ENCODE results near the gene AP2B1. TPM values are rescaled to one million over a fixed set of nuclear protein-coding genes. Genes with fewer than 3 reads are reported as not detected.
A peak's percentile ranks its signal among the peaks of the same experiment; 100 is the strongest.

Gene AP2B1
- polyA plus RNA-seq, 1 of the 3 experiments (the other 2 are of a cell fraction), result 97.8 TPM

- 80% methylated on average over 6 of the region's 6 CpGs for WGBS (ENCODE audit: low lambda C conversion rate)
- ChIA-PET POLR2A (interaction anchor here (0.6 to 1.7 kb wide), 3 partner anchors 11 to 33 kb away, joined by 4 to 7 read pairs (median 7); partner anchors contain the start of gene TAF15), CTCF (interaction anchor here (2.3 to 31.2 kb wide), 3 partner anchors 10 to 32 kb away, joined by 11 to 809 read pairs (median 203); partner anchors contain the start of gene TAF15)
- peaks cover 1% of the 10 kb centered on the region; the same call in 1 of the 2 replicates for H3K27me3 ChIP-seq (ENCODE audit: insufficient read depth)
- H3K9ac ChIP-seq, result no peak overlapping the region
- no peaks in the 10 kb centered on the region for H3F3A ChIP-seq (replicated peaks; ENCODE audit: insufficient read depth)
- H2AFZ ChIP-seq (ENCODE audit: low read depth), result no peak overlapping the region
- no peaks in the 10 kb centered on the region for H3K9me2 ChIP-seq
- no peak for DNase-seq
- H3K79me2 ChIP-seq (ENCODE audit: insufficient read depth), result no peaks in the 10 kb centered on the region
- H3K36me3 ChIP-seq (replicated peaks in 1 of 2; ENCODE audit: control insufficient read depth in 1 of 2, insufficient read depth in 2 of 2, low read length in 1 of 2), result no peaks in the 10 kb centered on the region
- H3K4me1 ChIP-seq (ENCODE audit: control insufficient read depth in 1 of 2, insufficient read depth in 2 of 2, low read depth in 1 of 2, low read length in 1 of 2), result peaks cover 0 to 26% of the 10 kb centered on the region in 2 experiments; a peak in 1 of 4 replicates
- no peak overlapping the region for H3K4me2 ChIP-seq
- no peaks in the 10 kb centered on the region for H4K20me1 ChIP-seq (ENCODE audit: insufficient read depth)
- no peaks in the 10 kb centered on the region for H3K9me3 ChIP-seq
- no peak overlapping the region for H3K4me3 ChIP-seq (ENCODE audit: low read depth in 2 of 2, low read length in 1 of 2)
- H3K27ac ChIP-seq (ENCODE audit: low read depth in 2 of 2, low read length in 1 of 2), result peak overlapping the region in 1 of 2 experiments; percentile 80; a peak in 2 of 4 replicates
- TF ChIP-seq GABPA (IDR thresholded peaks at IDR 0.05; ENCODE audit: low read depth), result no peak
- no peak for TF ChIP-seq CHD2 (IDR thresholded peaks at IDR 0.05; ENCODE audit: low read length, partially characterized antibody)
- no peak for TF ChIP-seq GATA2 (CRISPR knock-in tag; IDR thresholded peaks at IDR 0.05)
- TF ChIP-seq, protein P1, sequence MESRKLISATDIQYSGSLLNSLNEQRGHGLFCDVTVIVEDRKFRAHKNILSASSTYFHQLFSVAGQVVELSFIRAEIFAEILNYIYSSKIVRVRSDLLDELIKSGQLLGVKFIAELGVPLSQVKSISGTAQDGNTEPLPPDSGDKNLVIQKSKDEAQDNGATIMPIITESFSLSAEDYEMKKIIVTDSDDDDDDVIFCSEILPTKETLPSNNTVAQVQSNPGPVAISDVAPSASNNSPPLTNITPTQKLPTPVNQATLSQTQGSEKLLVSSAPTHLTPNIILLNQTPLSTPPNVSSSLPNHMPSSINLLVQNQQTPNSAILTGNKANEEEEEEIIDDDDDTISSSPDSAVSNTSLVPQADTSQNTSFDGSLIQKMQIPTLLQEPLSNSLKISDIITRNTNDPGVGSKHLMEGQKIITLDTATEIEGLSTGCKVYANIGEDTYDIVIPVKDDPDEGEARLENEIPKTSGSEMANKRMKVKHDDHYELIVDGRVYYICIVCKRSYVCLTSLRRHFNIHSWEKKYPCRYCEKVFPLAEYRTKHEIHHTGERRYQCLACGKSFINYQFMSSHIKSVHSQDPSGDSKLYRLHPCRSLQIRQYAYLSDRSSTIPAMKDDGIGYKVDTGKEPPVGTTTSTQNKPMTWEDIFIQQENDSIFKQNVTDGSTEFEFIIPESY (IDR thresholded peaks at IDR 0.05; ENCODE audit: borderline replicate concordance, low read depth), result no peak
- no peak for TF ChIP-seq FOXM1 (IDR thresholded peaks at IDR 0.05; ENCODE audit: low read depth)
- no peak for TF ChIP-seq USF1 (IDR thresholded peaks at IDR 0.05; ENCODE audit: borderline replicate concordance, low read depth)
- no peak for TF ChIP-seq RAD21 (IDR thresholded peaks at IDR 0.05; ENCODE audit: low read length)
- no peak for TF ChIP-seq FOXJ3 (CRISPR knock-in tag; IDR thresholded peaks at IDR 0.05)
- TF ChIP-seq CTCF (IDR thresholded peaks at IDR 0.05), result no peak
- no peak for TF ChIP-seq NRF1 (IDR thresholded peaks at IDR 0.05; ENCODE audit: low read depth, low read length)
- no peak for TF ChIP-seq SIN3A (IDR thresholded peaks at IDR 0.05; ENCODE audit: borderline replicate concordance, low read depth, low read length)
- no peak for TF ChIP-seq MAX (IDR thresholded peaks at IDR 0.05; ENCODE audit: low read depth)
Measured at GRCh38 chr17:35775583-35775982, 188.5 kb downstream of the AP2B1 start.

Small RNAs within 50 kb of the gene (small RNA-seq; reads per million reads assigned to genes)
- gene AC004134.1 (0 reads per million in 7 experiments), gene AC015911.1 (0 reads per million in 7 experiments), gene SNORD7 (3.7 to 33.5 (median 9.3) reads per million in 7 experiments)

Other genes starting within 250 kb of the AP2B1 start
- gene SLFN11, start 213.7 kb upstream of the AP2B1 start, polyA plus RNA-seq (2012; rRNA removed), result 0.02 TPM in 2 replicates
- 5.6 and 8.0 TPM in 2 replicates for gene SLFN12, start 154.8 kb upstream of the AP2B1 start, polyA plus RNA-seq (2012; rRNA removed)
- gene SLFN13, start 138.6 kb upstream of the AP2B1 start, polyA plus RNA-seq (2012; rRNA removed), result under 0.01 TPM in 1 of 2 replicates, not detected in the other
- gene SLFN12L, start 49.6 kb upstream of the AP2B1 start, polyA plus RNA-seq (2012; rRNA removed), result not detected in 2 replicates
- not detected in 2 replicates for gene SLFN14, start 26.5 kb upstream of the AP2B1 start, polyA plus RNA-seq (2012; rRNA removed)
- gene PEX12, start 8.8 kb upstream of the AP2B1 start, polyA plus RNA-seq (2012; rRNA removed), result 4.3 and 5.4 TPM in 2 replicates
- 4.2 and 4.3 TPM in 2 replicates for gene RASL10B, start 144.3 kb downstream of the AP2B1 start, polyA plus RNA-seq (2012; rRNA removed)
- gene GAS2L2, start 165.9 kb downstream of the AP2B1 start, polyA plus RNA-seq (2012; rRNA removed), result 0.02 TPM in 1 of 2 replicates, not detected in the other
- 0.05 TPM in 1 of 2 replicates, not detected in the other for gene C17orf50, start 173.6 kb downstream of the AP2B1 start, polyA plus RNA-seq (2012; rRNA removed)
- 0.23 and 0.33 TPM in 2 replicates for gene MMP28, start 208.3 kb downstream of the AP2B1 start, polyA plus RNA-seq (2012; rRNA removed)
- gene TAF15, start 222.2 kb downstream of the AP2B1 start, polyA plus RNA-seq (2012; rRNA removed), result 67.5 and 78.0 TPM in 2 replicates